ENCODE data around the gene NAV2.

NAV2 gene

DNA sequence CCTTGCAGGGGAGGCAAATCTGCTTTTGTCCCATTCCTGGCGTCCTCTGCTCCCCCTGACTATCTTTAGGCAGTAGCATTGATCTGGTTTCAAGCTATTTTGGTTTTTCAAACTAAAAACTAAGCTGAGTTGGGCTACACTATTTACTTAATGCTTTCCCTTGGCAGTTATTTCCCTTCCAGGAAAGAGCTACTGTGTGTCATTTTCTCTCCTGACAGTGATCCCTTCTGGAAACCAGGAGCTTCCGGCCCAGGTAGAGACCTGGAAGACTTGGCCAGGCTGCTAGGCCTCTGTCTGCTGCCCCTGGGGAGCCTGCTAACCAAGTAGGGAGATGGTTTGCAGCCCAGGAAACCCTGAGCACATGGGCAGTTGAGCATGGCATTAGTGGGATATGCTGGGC lies 35.0 kb downstream of the NAV2 start:
- DNase-seq, result no peak

DNA sequence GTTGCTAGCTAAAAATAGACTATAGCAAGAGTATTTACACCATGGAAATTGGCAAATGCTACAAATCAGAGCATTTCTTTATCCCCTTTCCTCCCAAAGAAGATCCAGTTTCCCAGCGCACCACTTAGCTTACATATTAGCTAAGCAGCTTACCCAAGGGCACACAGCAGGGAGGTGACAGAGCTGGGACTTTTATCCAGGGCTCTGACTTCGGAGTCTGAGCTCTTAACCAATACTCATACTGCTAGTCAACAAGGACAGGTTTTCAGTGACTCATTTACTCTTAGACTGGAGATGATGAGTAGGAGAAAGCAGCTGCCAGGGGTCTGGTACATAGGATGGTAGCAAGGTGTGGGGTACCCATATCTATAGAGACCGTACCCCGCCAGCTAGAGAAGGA lies 38.4 kb downstream of the NAV2 start:
- DNase-seq, result no peak

DNA sequence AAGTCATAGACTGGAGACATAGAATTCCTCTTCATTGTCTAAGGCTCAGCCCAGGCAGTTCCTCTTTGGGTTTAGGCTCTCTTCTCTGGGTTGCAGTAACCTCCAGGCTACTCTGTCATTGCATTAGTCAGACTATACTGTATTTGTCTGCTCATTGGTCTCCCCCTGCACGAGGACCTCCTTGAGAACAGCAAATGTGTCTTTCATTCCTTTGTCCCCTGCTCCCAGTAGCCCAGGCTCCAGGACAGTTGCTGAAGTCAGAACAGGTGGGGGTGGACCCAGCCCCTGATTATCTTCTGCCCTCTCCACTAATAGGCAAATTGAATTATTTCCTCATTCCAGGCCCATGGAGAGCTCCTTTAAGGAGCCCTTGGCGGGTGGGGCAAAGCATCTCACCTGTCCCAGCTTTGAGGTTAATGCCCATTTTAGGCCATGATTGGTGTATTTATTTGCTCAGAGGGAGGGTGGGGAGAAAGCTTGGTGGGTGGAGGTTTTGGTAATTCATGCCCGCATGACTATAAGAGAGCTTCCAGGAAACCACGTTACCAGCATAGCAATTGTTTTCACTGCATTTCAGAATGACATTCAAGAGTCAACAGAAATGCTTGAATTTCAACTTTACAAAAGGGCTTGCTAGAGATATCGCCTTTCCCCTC lies 40.9 kb downstream of the NAV2 start:
- no peak for DNase-seq

DNA sequence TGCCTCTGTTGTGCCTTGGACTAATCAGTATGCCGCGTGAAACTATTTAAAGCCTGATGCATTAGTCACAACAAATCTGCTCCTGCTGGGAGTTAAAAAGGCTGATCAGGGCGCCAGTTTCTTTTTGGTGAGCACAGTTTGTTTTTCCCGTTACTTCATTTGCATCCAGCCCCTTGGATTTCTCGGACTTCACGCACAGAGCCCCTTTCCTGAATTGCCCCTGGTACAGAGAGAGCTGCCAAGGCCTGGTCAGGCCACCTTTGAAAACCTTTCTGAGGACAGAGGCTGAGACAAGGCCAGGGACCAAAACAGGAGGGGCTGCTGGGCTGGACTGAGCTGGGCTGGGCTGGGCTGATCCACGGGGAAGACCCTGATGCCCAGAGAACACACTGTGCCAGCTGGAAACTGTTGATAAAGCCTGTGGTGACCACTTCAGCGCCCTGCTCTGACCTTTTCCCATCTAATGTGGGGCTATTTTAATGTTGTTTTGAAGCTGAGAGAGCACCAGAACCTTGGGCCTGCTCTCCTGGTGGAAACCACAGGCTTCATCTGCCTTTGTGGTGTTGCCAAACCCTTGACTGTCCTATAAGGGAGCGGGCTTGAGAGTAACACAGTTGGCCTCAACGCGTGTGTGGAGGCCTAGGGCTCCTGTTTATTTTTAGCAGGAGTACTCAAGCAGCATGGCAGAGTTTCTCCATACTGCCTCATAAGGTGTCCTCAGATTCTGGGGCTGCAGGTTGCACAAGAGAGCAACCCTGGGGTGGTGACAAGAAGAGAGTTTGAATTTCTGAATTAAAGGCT lies 44.2 kb downstream of the NAV2 start:
- no peak for DNase-seq

GRCh38 chr11:19759389-19759788 lies 46.8 kb downstream of the NAV2 start:
- no peak for DNase-seq

DNA sequence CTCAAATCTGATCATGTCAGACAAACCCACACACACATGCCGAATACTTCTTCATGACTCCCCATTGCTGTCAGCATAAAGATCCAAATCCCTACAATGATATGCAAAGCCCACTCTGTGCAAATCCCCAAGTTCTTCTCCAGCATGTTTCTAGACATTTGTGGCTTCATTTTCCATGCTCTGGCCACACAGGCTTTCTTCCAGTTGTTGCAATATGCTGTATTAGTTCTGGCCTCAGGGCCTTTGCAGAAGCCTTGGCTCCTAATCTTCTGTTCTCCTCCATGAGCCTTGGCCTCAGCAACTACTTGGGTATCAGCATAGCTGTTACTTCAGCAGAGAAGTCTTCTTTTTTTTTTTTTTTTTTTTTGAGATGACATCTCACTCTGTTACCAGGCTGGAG lies 49.6 kb downstream of the NAV2 start:
- DNase-seq, result no peak

- no peak for DNase-seq
These were observed 50.7 kb downstream of the NAV2 start for GRCh38 chr11:19763330-19763729.

GRCh38 chr11:19766206-19766605 lies 53.6 kb downstream of the NAV2 start:
- no peak for DNase-seq

- DNase-seq, result no peak
These were observed 54.2 kb downstream of the NAV2 start for GRCh38 chr11:19766810-19767209.

DNA sequence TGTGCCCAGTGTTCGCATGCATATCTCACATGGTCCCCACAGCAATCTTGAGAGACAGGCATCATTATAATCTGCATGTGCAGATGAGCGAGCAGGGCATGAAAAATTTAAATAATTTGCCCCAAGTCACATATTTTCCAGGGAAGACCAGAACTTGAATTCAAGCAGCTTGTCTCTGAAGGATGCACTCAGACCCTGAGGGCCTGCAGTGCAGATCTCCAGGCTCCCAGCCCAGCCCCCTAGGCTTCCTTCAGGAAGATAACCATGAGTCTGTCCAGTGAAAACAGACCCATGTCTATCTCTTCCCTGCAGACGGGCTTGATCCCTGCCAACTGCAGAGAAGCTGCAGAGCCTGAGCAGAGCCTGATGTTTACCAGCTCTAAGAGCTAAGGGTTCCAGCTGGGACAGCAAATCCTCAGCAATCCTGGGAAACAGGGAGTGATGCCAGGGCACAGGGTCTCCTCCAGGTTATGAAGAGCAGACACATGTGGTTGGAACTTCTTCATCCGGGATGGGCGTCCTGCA lies 55.1 kb downstream of the NAV2 start:
- no peak for DNase-seq

DNA sequence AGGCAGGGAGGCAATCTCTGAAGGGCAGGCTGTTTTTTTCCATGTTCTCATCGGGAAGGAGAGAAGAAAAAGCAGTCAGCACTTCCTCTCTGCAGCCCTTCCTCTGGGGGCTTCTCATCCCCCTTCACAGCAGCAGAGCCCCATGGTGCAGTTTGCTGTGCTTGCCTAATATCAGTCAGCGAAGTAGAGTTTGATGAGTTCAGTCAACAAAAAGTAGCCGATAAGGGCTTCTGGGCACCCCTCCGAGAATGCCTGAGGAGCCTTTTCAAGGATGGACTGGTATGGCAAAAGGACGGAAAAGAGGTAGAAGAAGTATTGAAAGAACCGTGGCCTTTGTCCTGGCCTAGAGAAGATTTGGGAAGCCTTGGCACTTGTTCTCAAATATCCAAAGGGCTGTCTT lies 55.6 kb downstream of the NAV2 start:
- DNase-seq, result no peak

GRCh38 chr11:19768815-19769214 lies 56.2 kb downstream of the NAV2 start:
- no peak for DNase-seq

DNA sequence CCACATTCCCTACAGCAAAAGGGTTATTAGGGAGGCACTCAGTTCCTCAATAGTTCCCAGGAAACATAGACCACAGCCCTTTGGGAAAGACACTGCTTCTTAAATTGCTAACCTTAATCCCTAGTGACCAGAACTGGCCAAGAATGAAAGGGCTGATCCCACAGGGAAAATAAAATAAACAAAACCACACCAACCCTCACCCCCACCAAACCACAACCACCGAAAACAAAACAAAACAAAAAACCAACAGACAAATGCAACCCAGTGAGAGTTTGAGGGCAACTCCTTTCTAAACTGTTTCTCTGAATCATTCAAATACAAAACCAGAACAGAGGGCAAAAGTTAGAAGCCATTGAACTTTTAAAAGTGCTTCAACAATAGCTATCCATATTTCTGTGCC lies 57.2 kb downstream of the NAV2 start:
- no peak for DNase-seq

- no peak for DNase-seq
These were observed 57.6 kb downstream of the NAV2 start for GRCh38 chr11:19770277-19770676.

DNA sequence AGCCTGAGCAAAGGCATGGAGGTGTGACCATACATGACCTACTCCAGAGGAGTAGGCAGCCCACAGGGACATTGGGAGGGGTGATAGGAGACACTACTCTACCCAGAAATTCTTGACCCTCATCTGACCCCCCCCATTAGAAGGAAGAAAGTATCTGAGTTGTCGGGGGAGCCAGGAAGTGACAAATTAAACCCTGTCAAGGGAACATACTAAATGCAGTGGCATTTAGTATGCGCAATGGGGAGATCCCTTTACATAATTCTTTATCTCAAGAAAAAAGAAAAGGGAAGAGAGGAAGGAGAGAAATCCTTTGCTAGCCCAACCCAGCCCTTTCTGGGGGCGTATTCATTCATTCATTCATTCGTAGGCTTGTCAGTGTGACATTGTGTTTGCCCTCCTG lies 58.8 kb downstream of the NAV2 start:
- DNase-seq, result no peak

DNA sequence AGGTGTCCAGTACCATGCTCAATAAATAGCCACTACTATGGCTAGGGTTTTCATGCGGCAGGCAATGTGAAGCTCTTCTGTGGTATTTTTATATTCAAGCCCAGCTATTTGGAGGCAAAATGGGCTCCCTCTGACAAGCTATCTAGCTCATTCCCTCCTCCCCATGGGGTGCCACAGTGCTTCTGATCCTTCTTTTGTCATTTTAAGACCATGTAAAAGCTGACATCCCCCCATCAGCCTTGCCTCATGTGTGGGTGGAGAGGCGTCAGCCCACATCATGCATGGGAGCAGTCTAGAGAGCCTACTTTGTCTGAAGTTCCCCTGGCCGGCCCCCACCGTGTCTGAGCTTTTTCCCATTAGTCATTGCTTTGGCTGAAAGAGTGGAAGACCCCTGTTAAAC lies 59.8 kb downstream of the NAV2 start:
- DNase-seq, result no peak

DNA sequence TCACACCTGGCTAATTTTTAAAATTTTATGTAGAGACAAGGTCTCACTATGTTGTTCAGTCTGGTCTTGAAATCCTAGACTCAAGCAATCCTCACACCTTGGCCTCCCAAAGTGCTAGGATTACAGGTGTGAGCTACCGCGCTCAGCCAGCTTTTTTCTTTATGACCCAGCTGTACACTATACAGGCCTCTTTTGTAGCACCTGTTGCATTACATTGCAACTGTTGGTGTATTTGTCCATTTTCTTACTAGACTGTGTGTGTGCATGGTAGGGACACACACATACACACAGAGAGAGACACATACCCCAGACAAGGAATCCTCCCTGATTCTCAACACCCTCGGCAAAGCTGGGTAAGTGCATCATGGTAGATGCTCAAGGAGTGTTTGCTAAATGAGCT lies 61.7 kb downstream of the NAV2 start:
- DNase-seq, result no peak

- DNase-seq, result no peak
These were observed 62.4 kb downstream of the NAV2 start for GRCh38 chr11:19774817-19775580.

DNA sequence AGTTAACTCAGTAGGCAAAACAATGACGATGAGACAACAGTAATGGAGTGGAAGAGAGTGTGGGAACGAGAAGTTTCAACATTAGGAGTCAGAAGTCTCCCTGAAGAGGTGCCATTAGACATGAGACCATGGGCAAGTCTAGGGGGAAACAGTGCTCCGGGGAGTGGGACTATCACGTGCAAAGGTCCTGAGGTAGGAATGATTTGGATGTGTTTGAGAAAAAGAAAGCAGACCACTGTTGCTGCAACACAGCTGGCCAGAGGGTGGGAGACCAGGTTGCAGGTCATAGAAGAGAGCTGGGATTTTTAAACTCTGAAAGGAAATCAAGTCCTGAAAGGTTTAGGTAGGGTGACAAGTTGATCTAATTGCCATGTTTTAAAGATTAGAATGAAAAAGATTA lies 63.0 kb downstream of the NAV2 start:
- DNase-seq, result no peak

DNA sequence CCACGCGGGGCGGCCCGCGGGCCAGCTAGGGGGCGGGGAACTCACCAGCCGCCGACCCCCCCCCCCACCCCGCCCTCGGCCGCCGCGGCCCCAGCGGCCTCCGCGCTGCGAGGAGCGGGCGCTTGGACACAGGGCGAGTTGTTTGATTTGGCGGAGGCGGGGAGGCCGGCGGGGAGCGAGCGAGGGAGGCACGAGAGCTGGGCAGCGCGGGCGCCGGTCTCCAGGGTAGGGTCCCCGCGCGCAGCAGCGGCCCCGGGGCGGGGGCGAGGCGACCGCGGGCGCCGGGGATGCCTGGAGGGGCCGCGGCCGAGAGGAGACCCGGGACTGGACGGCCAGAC lies 64.4 kb downstream of the NAV2 start:
- no peak for DNase-seq

DNA sequence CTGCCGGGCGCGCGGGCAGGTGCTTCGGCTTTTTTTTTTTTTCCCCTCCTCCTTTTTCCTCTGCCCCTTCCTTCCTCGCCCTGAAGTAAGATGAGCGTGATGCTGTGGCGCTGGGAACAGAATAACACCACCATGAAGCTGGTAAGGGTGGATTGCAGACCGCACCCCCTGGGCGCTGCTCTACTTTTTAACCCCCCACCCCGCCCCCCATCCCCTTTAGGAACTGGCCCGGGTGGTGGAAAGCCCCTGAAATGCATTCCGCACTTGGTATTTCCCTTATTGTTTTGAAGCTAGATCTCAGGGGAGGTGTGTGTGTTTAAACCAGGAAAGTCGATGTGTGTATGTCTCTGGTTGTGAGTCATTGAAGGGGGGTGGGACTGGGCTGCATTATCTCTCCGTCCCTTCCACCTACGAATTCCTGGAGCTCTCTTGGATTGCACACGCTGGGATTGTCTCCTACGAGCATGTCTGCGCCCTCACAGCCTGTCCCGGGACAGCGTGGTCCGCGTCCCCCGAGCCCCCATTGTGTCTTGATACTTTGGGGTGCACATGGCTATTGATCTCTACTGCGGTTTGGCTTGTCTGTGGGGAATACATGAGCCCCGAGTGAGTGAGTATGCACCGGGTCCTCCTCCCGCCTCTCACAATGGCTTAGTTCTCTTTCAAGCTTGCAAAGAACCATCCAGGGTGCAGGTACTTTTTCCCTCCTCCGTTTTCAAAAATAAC lies 64.9 kb downstream of the NAV2 start:
- DNase-seq, result no peak

DNA sequence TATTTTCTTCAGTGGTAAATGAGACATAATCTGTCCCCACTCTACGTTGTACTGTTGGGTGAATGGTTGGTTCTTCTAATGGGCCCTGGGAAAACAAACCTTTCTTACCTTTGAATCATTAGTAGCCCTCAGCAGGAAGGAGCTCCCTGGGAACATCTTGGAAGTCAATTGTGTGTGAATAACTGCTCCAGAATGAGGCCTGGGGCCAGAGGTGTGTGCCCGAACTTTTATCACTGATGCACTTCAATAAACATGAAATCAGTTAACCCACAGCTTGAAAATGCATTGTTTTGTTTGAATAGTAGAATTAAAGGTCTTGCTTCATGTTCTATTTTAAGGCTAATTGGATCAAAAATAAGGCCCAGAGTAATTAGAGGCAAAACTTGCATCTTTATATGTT lies 67.1 kb downstream of the NAV2 start:
- DNase-seq, result no peak

DNA sequence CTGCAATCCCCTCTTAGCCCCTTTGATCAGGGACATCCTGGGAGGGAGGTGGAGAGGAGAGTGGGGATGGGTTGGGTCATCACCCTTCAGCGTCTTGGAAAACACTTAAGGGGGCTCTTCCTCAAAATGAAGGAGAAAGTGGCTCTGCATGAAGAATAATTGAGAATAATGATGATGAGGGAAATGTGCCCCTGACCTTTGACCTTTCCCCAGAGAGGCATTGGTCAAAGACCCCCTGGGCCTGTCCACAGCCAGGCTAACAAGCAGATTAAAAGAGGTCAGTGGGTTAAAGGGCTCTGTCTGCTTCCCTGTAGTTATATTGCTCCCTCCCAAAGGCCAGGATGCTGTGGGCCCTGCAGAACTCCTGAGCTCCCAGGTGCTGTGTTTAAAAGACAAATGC lies 68.7 kb downstream of the NAV2 start:
- DNase-seq, result no peak

Measured in NCI-H524 treated with DMSO at 0.1 percent for 48 hours (cell line).